K562 (cell line): Measurements from ENCODE around the gene XPO4.

Experiments used
- CHD4 ChIP-seq: fragments of 200-600 bp; sonication (generic); IDR thresholded peaks from 3 replicates; pipeline ENCODE4 v1.6.1; 2012; ENCODE audit warnings: low read depth, mild to moderate bottlenecking, mixed read lengths, low read length, inconsistent platforms; ENCODE audit not compliant: insufficient read depth, insufficient replicate concordance, poor library complexity, severe bottlenecking
- CREM ChIP-seq: IDR thresholded peaks from 2 replicates; pipeline ENCODE4 v1.6.1; 2014; ENCODE audit warnings: antibody characterized with exemption, low read depth
- ELF1 ChIP-seq: fragments of 200-800 bp; sonication (Bioruptor generic); IDR thresholded peaks from 2 replicates; pipeline ENCODE4 v1.6.1; 2016; ENCODE audit warnings: missing genetic modification characterization, missing compliant biosample characterization
- L3MBTL2 ChIP-seq: fragments of 450-650 bp; IDR thresholded peaks from 2 replicates; pipeline ENCODE4 v1.6.1; 2016; ENCODE audit warnings: mild to moderate bottlenecking, moderate library complexity
- POLR2A ChIP-seq: fragments of 450-650 bp; conservative IDR thresholded peaks from 2 replicates; pipeline ENCODE4 v1.6.1; 2016
- POLR2AphosphoS5 ChIP-seq: IDR thresholded peaks from 2 replicates; pipeline ENCODE4 v1.6.1; 2011; ENCODE audit warnings: mild to moderate bottlenecking, low read depth, low read length, moderate library complexity; ENCODE audit not compliant: control insufficient read depth, insufficient read depth
- PTBP1 ChIP-seq: fragments of 200-400 bp; formaldehyde crosslinking; IDR thresholded peaks from 2 replicates; pipeline ENCODE4 v1.6.1; 2017; ENCODE audit warnings: low read depth, low read length
- SREBF2 ChIP-seq: sonication (generic); formaldehyde crosslinking; IDR thresholded peaks from 2 replicates; pipeline ENCODE4 v1.4.0; 2020; ENCODE audit warnings: mild to moderate bottlenecking, missing genetic modification reagents
- TAF1 ChIP-seq: IDR thresholded peaks from 2 replicates; pipeline ENCODE4 v1.6.1; 2011; ENCODE audit warnings: mild to moderate bottlenecking, low read length, moderate library complexity; ENCODE audit not compliant: insufficient read depth, control insufficient read depth, severe bottlenecking; ENCODE audit errors: extremely low read depth
- TARDBP ChIP-seq: fragments of 450-650 bp; IDR thresholded peaks from 2 replicates; pipeline ENCODE4 v1.6.1; 2016
- TF ChIP-seq, protein P1 (sequence below), 3 experiments: IDR thresholded peaks in 2 of 3; conservative IDR thresholded peaks in 1 of 3; 2 replicates each; pipeline ENCODE4 v1.5.1; 2011 to 2012; ENCODE audit warnings: low read length in 3 of 3, mild to moderate bottlenecking in 3 of 3, control low read depth in 2 of 3, improper control_type of control experiment in 1 of 3, inconsistent platforms in 1 of 3, low read depth in 1 of 3, mixed read lengths in 1 of 3, moderate library complexity in 1 of 3; ENCODE audit not compliant: insufficient read depth in 2 of 3

DNA sequence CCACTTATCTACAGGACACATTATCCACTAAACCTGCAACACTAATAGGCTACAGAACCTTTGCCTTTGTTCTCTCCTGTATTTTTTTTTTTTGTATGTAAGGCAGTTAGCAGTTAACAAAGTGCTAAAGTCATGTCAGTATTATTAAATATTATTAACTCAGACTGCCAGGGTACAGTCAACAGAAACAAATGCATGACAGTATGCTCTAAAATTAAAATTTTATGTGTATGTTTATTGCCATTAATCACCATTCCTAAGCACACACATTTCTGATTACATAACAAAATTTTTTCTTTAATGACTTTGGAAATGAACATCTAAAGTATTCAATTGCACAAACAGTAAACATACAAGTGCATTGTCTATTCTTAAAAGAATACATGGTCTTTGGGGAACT lies 41.7 kb downstream of the XPO4 start:
- TF ChIP-seq POLR2AphosphoS5 = no peak
- TF ChIP-seq, protein P1, sequence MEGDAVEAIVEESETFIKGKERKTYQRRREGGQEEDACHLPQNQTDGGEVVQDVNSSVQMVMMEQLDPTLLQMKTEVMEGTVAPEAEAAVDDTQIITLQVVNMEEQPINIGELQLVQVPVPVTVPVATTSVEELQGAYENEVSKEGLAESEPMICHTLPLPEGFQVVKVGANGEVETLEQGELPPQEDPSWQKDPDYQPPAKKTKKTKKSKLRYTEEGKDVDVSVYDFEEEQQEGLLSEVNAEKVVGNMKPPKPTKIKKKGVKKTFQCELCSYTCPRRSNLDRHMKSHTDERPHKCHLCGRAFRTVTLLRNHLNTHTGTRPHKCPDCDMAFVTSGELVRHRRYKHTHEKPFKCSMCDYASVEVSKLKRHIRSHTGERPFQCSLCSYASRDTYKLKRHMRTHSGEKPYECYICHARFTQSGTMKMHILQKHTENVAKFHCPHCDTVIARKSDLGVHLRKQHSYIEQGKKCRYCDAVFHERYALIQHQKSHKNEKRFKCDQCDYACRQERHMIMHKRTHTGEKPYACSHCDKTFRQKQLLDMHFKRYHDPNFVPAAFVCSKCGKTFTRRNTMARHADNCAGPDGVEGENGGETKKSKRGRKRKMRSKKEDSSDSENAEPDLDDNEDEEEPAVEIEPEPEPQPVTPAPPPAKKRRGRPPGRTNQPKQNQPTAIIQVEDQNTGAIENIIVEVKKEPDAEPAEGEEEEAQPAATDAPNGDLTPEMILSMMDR (IDR thresholded peaks at IDR 0.05 in 2 of 3, conservative IDR thresholded peaks at IDR 0.05 in 1 of 3; ENCODE audit: insufficient read depth in 2 of 3, low read depth in 1 of 3, low read length in 3 of 3) = no peak
- TF ChIP-seq ELF1 (tag) = no peak
- no peak for TF ChIP-seq CHD4
- no peak for TF ChIP-seq TAF1
- no peak for TF ChIP-seq PTBP1
- TF ChIP-seq CREM = no peak
- TF ChIP-seq SREBF2 (CRISPR knock-in tag) = no peak
- no peak for TF ChIP-seq L3MBTL2
- TF ChIP-seq POLR2A = no peak
- no peak for TF ChIP-seq TARDBP
